ENCODE data around the gene PTPRD.

DNA sequence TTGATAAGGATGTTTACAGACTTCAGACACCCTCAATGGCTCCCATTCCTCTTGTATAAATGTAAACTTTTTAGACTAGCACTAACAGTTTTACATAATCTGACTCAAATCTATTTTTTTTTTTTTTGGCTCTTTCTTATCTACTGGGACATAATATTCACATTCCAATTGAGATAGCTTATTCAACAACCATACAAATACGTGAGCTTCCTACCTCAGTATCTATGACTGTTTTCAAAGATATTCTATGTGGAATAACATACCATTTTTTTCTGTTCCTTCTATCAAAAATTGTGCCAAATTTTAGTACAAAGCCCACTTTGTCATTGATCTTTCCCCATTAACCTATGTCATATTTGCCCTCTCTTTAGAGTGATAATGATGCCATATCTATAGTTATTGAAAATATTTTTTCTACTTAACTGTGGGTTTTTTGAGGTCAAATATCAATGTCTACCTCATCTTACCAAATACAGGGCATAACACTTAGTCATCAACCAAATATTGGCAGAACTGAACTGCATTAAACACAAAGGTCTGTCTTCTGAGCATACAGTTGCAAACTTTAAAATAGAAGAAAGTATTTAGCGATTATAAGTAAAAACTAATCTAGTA is 482.6 kb downstream of the PTPRD start:
- no peak for TF ChIP-seq SPI1 (IDR thresholded peaks at IDR 0.05; ENCODE audit: borderline replicate concordance, low read depth, low read length)
- TF ChIP-seq, protein P1, sequence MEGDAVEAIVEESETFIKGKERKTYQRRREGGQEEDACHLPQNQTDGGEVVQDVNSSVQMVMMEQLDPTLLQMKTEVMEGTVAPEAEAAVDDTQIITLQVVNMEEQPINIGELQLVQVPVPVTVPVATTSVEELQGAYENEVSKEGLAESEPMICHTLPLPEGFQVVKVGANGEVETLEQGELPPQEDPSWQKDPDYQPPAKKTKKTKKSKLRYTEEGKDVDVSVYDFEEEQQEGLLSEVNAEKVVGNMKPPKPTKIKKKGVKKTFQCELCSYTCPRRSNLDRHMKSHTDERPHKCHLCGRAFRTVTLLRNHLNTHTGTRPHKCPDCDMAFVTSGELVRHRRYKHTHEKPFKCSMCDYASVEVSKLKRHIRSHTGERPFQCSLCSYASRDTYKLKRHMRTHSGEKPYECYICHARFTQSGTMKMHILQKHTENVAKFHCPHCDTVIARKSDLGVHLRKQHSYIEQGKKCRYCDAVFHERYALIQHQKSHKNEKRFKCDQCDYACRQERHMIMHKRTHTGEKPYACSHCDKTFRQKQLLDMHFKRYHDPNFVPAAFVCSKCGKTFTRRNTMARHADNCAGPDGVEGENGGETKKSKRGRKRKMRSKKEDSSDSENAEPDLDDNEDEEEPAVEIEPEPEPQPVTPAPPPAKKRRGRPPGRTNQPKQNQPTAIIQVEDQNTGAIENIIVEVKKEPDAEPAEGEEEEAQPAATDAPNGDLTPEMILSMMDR (IDR thresholded peaks at IDR 0.05 in 2 of 3, conservative IDR thresholded peaks at IDR 0.05 in 1 of 3; ENCODE audit: insufficient read depth in 2 of 3, low read depth in 1 of 3, low read length in 3 of 3): no peak
